HG02943 (cell line): ENCODE measurements around the gene GATC.
"Not testable (repeated sequence)": the region's sequence is repeated elsewhere in the genome, so short reads cannot be mapped to it uniquely, and the experiment has no call there.

Source experiments
- ATAC-seq: cut with Tn5 transposase; IDR thresholded peaks from one replicate; pipeline ENCODE4 v1.9.1; 2021; ENCODE audit warnings: mild to moderate bottlenecking, low read depth, moderate library complexity; ENCODE audit not compliant: unreplicated experiment

The GATC gene

GRCh38 chr12:120432772-120433525 is 13.3 kb upstream of the GATC start:
- ATAC-seq: no peak

- peak; percentile 91 for ATAC-seq
Measured at GRCh38 chr12:120437735-120438494, 8.3 kb upstream of the GATC start, which contains the start of gene COX6A1. TSS of gene COX6A1 (plus strand) at chr12:120438113. CDS start at chr12:120438127, 14 bp downstream.

GRCh38 chr12:120438495-120439198 is 7.6 kb upstream of the GATC start:
- no peak for ATAC-seq

- ATAC-seq: no peak
Measured at GRCh38 chr12:120439646-120440247, 6.5 kb upstream of the GATC start.

GRCh38 chr12:120444676-120445075 is 1.6 kb upstream of the GATC start:
- no peak for ATAC-seq

GRCh38 chr12:120446844-120447178 is 567 bp downstream of the GATC start:
- ATAC-seq: peak; percentile 8

GRCh38 chr12:120447992-120448391 is 1.7 kb downstream of the GATC start:
- ATAC-seq: no peak

GRCh38 chr12:120452524-120452923 is 6.3 kb downstream of the GATC start:
- not testable (repeated sequence) for ATAC-seq

GRCh38 chr12:120453060-120453750 is 7.0 kb downstream of the GATC start:
- no peak for ATAC-seq

- ATAC-seq: no peak
Measured at GRCh38 chr12:120453977-120454376, 7.7 kb downstream of the GATC start.

- no peak for ATAC-seq
Measured at GRCh38 chr12:120455302-120455701, 9.1 kb downstream of the GATC start.

GRCh38 chr12:120457133-120457532 is 10.9 kb downstream of the GATC start:
- no peak for ATAC-seq

- no peak for ATAC-seq
Measured at GRCh38 chr12:120460157-120460556, 13.9 kb downstream of the GATC start.

GRCh38 chr12:120462099-120462640 is 15.9 kb downstream of the GATC start:
- ATAC-seq: no peak

- ATAC-seq: no peak
Measured at GRCh38 chr12:120463712-120464111, 17.5 kb downstream of the GATC start.

- no peak for ATAC-seq
Measured at GRCh38 chr12:120465756-120466155, 19.5 kb downstream of the GATC start.

GRCh38 chr12:120466560-120467315 is 20.5 kb downstream of the GATC start:
- ATAC-seq: no peak

- no peak for ATAC-seq
Measured at GRCh38 chr12:120467439-120467838, 21.2 kb downstream of the GATC start.

GRCh38 chr12:120468325-120468820 is 22.1 kb downstream of the GATC start:
- peak; percentile 6 for ATAC-seq
